Retina (tissue), 1 donor: ENCODE results near the gene C1orf94.
"Not testable (repeated sequence)": the region's sequence is repeated elsewhere in the genome, so short reads cannot be mapped to it uniquely, and the experiment has no call there.

Source experiments
- DNase-seq: peaks from one replicate; pipeline ENCODE4 v3.0.0-alpha.2; 2016

The C1orf94 gene

GRCh38 chr1:34165422-34165921 lies 11.2 kb upstream of the C1orf94 start:
- no peak for DNase-seq

- DNase-seq: peak; percentile 69
Measured at GRCh38 chr1:34166191-34166624, 10.5 kb upstream of the C1orf94 start.

- peak; percentile 69 for DNase-seq
Measured at GRCh38 chr1:34166625-34167361, 9.9 kb upstream of the C1orf94 start.

- DNase-seq: peak; percentile 39
Measured at GRCh38 chr1:34167389-34167788, 9.3 kb upstream of the C1orf94 start.

- DNase-seq: no peak
Measured at GRCh38 chr1:34175744-34176143, 963 bp upstream of the C1orf94 start.

- DNase-seq: no peak
Measured at GRCh38 chr1:34178072-34178471, 1.4 kb downstream of the C1orf94 start.

- not testable (repeated sequence) for DNase-seq
Measured at GRCh38 chr1:34183381-34183780, 6.7 kb downstream of the C1orf94 start.

GRCh38 chr1:34186741-34187494 lies 10.2 kb downstream of the C1orf94 start:
- no peak for DNase-seq

GRCh38 chr1:34188418-34188817 lies 11.7 kb downstream of the C1orf94 start:
- DNase-seq: no peak

- DNase-seq: no peak
Measured at GRCh38 chr1:34188985-34189384, 12.3 kb downstream of the C1orf94 start.

- no peak for DNase-seq
Measured at GRCh38 chr1:34190692-34191091, 14.0 kb downstream of the C1orf94 start.

- no peak for DNase-seq
Measured at GRCh38 chr1:34192621-34193020, 15.9 kb downstream of the C1orf94 start.

GRCh38 chr1:34199927-34200326 lies 23.2 kb downstream of the C1orf94 start:
- DNase-seq: no peak

GRCh38 chr1:34212673-34213072 lies 36.0 kb downstream of the C1orf94 start:
- DNase-seq: no peak

GRCh38 chr1:34213956-34214355 lies 37.2 kb downstream of the C1orf94 start:
- DNase-seq: no peak

GRCh38 chr1:34231441-34231840 lies 54.7 kb downstream of the C1orf94 start:
- DNase-seq: no peak

- DNase-seq: no peak
Measured at GRCh38 chr1:34235594-34235993, 58.9 kb downstream of the C1orf94 start.

- DNase-seq: no peak
Measured at GRCh38 chr1:34236089-34236488, 59.4 kb downstream of the C1orf94 start.

GRCh38 chr1:34237151-34237815 lies 60.6 kb downstream of the C1orf94 start:
- DNase-seq: no peak

GRCh38 chr1:34245967-34246366 lies 69.3 kb downstream of the C1orf94 start:
- no peak for DNase-seq

GRCh38 chr1:34250342-34250741 lies 73.6 kb downstream of the C1orf94 start:
- DNase-seq: no peak

GRCh38 chr1:34262023-34262853 lies 85.5 kb downstream of the C1orf94 start:
- DNase-seq: no peak

GRCh38 chr1:34262921-34263320 lies 86.2 kb downstream of the C1orf94 start:
- DNase-seq: no peak
